ENCODE data around the gene PPM1J. TPM values are rescaled to one million over a fixed set of nuclear protein-coding genes. Genes with fewer than 3 reads are reported as not detected.
A peak's percentile ranks its signal among the peaks of the same experiment; 100 is the strongest.

PPM1J gene
- total and polyA plus RNA-seq, 2 of the 13 experiments (the other 11 are each of a cell fraction or from before 2014, with no cell fraction given), result 0.07 to 0.22 TPM

DNA sequence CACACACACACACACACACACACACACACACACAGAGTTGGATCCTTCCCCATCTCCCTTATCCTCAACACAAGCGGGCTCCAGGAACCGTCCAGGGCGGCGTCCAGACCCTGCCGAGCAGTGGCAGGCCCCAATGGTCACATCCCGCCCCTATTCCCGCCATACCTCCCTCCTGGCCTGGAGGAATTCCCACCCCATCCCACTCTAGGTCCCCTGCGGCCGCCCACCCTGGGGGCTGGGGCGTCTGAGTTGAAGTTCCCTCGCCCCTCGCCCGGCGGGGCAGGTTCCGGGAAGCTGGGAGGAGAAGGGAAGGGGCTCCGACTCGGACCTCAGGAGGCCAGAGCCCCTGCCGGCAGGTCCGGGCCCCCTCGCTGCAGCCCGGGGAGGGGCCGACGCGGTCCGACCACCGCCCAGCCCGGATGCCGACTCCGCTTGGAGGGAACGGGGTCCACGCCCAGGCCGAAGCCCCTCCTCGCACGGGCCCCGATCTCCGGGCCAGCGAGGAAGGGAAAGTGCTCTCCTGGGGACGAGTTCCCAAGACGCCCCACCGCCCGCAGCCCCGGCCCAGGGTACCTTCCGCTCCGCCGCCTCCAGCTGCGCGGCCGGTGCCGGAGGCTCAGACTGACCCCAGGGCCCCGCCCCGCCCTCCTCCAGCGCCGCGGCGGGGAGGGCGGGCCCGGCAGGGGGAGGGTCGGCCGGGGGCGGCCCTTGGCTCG, 8.5 kb downstream of the PPM1J start, which contains the start of gene RHOC (continued):
- TF ChIP-seq ZFY (CRISPR knock-in tag; IDR thresholded peaks at IDR 0.05) (peak; percentile 66; the same call in 1 of the 2 replicates), ISL2 (CRISPR knock-in tag; IDR thresholded peaks at IDR 0.05) (peak; percentile 9; the same call in 1 of the 2 replicates), HDAC6 (IDR thresholded peaks at IDR 0.05; ENCODE audit: low read depth, low read length) (no peak), KMT2A (CRISPR knock-in tag; IDR thresholded peaks at IDR 0.05) (0 out of 2 replicates have a peak, but pooled peaks have one; percentile 4), JUND (CRISPR knock-in tag; IDR thresholded peaks at IDR 0.05) (no peak), PITX1 (CRISPR knock-in tag; IDR thresholded peaks at IDR 0.05) (no peak), CHCHD3 (CRISPR knock-in tag; IDR thresholded peaks at IDR 0.05) (no peak), ZNF782 (CRISPR knock-in tag; IDR thresholded peaks at IDR 0.05; ENCODE audit: borderline replicate concordance) (no peak), ZNF75D (CRISPR knock-in tag; IDR thresholded peaks at IDR 0.05; ENCODE audit: borderline replicate concordance) (no peak), ZBTB1 (CRISPR knock-in tag; IDR thresholded peaks at IDR 0.05; ENCODE audit: borderline replicate concordance) (no peak), ARHGAP35 (CRISPR knock-in tag; IDR thresholded peaks at IDR 0.05; ENCODE audit: borderline replicate concordance) (no peak), ZNF331 (CRISPR knock-in tag; IDR thresholded peaks at IDR 0.05) (no peak), TCF7L2 (IDR thresholded peaks at IDR 0.05; ENCODE audit: low read depth, low read length) (no peak)
- TF ChIP-seq, protein P1, sequence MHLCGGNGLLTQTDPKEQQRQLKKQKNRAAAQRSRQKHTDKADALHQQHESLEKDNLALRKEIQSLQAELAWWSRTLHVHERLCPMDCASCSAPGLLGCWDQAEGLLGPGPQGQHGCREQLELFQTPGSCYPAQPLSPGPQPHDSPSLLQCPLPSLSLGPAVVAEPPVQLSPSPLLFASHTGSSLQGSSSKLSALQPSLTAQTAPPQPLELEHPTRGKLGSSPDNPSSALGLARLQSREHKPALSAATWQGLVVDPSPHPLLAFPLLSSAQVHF (CRISPR knock-in tag; IDR thresholded peaks at IDR 0.05), result peak; percentile 36; the same call in 1 of the 2 replicates
- TF ChIP-seq, protein P2, sequence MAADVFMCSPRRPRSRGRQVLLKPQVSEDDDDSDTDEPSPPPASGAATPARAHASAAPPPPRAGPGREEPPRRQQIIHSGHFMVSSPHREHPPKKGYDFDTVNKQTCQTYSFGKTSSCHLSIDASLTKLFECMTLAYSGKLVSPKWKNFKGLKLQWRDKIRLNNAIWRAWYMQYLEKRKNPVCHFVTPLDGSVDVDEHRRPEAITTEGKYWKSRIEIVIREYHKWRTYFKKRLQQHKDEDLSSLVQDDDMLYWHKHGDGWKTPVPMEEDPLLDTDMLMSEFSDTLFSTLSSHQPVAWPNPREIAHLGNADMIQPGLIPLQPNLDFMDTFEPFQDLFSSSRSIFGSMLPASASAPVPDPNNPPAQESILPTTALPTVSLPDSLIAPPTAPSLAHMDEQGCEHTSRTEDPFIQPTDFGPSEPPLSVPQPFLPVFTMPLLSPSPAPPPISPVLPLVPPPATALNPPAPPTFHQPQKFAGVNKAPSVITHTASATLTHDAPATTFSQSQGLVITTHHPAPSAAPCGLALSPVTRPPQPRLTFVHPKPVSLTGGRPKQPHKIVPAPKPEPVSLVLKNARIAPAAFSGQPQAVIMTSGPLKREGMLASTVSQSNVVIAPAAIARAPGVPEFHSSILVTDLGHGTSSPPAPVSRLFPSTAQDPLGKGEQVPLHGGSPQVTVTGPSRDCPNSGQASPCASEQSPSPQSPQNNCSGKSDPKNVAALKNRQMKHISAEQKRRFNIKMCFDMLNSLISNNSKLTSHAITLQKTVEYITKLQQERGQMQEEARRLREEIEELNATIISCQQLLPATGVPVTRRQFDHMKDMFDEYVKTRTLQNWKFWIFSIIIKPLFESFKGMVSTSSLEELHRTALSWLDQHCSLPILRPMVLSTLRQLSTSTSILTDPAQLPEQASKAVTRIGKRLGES (CRISPR knock-in tag; IDR thresholded peaks at IDR 0.05; ENCODE audit: borderline replicate concordance), result no peak
- TF ChIP-seq, protein P3, sequence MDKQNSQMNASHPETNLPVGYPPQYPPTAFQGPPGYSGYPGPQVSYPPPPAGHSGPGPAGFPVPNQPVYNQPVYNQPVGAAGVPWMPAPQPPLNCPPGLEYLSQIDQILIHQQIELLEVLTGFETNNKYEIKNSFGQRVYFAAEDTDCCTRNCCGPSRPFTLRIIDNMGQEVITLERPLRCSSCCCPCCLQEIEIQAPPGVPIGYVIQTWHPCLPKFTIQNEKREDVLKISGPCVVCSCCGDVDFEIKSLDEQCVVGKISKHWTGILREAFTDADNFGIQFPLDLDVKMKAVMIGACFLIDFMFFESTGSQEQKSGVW (CRISPR knock-in tag; IDR thresholded peaks at IDR 0.05; ENCODE audit: borderline replicate concordance), result no peak
- TF ChIP-seq, protein P4, sequence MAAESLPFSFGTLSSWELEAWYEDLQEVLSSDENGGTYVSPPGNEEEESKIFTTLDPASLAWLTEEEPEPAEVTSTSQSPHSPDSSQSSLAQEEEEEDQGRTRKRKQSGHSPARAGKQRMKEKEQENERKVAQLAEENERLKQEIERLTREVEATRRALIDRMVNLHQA (CRISPR knock-in tag; IDR thresholded peaks at IDR 0.05), result no peak
- TF ChIP-seq, protein P5, sequence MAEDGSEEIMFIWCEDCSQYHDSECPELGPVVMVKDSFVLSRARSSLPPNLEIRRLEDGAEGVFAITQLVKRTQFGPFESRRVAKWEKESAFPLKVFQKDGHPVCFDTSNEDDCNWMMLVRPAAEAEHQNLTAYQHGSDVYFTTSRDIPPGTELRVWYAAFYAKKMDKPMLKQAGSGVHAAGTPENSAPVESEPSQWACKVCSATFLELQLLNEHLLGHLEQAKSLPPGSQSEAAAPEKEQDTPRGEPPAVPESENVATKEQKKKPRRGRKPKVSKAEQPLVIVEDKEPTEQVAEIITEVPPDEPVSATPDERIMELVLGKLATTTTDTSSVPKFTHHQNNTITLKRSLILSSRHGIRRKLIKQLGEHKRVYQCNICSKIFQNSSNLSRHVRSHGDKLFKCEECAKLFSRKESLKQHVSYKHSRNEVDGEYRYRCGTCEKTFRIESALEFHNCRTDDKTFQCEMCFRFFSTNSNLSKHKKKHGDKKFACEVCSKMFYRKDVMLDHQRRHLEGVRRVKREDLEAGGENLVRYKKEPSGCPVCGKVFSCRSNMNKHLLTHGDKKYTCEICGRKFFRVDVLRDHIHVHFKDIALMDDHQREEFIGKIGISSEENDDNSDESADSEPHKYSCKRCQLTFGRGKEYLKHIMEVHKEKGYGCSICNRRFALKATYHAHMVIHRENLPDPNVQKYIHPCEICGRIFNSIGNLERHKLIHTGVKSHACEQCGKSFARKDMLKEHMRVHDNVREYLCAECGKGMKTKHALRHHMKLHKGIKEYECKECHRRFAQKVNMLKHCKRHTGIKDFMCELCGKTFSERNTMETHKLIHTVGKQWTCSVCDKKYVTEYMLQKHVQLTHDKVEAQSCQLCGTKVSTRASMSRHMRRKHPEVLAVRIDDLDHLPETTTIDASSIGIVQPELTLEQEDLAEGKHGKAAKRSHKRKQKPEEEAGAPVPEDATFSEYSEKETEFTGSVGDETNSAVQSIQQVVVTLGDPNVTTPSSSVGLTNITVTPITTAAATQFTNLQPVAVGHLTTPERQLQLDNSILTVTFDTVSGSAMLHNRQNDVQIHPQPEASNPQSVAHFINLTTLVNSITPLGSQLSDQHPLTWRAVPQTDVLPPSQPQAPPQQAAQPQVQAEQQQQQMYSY (CRISPR knock-in tag; IDR thresholded peaks at IDR 0.05), result peak; percentile 52; the same call in 1 of the 2 replicates

Measured in HepG2 (cell line).